A549 (cell line): ENCODE measurements around the gene EBI3.

ENCODE experiments used
- CBX8 ChIP-seq: fragments of 200-600 bp; sonication (generic); IDR thresholded peaks from 2 replicates; pipeline ENCODE4 v1.6.1; 2016
- CTCF ChIP-seq: fragments of >200 bp; sonication (Bioruptor Twin); formaldehyde crosslinking; IDR thresholded peaks from 3 replicates; pipeline ENCODE4 v1.5.1; 2016
- JUN ChIP-seq, 2 experiments: fragments of >200 bp; sonication (Bioruptor Twin); formaldehyde crosslinking; IDR thresholded peaks; 2 replicates in 1 of 2; 3 replicates in 1 of 2; pipeline ENCODE4 v1.6.1; 2016 to 2017
- JUNB ChIP-seq: fragments of >200 bp; sonication (Bioruptor Twin); formaldehyde crosslinking; IDR thresholded peaks from 2 replicates; pipeline ENCODE4 v1.6.1; 2016
- MAFK ChIP-seq: fragments of 450-650 bp; IDR thresholded peaks from 2 replicates; pipeline ENCODE4 v1.6.1; 2014; ENCODE audit not compliant: partially characterized antibody
- NFE2L2 ChIP-seq: fragments of 150-350 bp; conservative IDR thresholded peaks from 2 replicates; pipeline ENCODE4 v1.6.1; 2014; ENCODE audit warnings: low read length
- POLR2A ChIP-seq: IDR thresholded peaks from 2 replicates; pipeline ENCODE4 v1.6.1; 2012; ENCODE audit warnings: mild to moderate bottlenecking, low read length
- RCOR1 ChIP-seq: fragments of 150-350 bp; IDR thresholded peaks from 2 replicates; pipeline ENCODE4 v1.6.1; 2014; ENCODE audit warnings: antibody characterized with exemption, low read length, low read depth
- REST ChIP-seq: fragments of 200-600 bp; sonication (generic); IDR thresholded peaks from 2 replicates; pipeline ENCODE4 v1.6.1; 2016; ENCODE audit warnings: antibody characterized with exemption, mild to moderate bottlenecking, moderate library complexity
- ZSCAN20 ChIP-seq: fragments of 250-450 bp; sonication (Bioruptor Pico); IDR thresholded peaks from 2 replicates; pipeline ENCODE4 v1.8.0; 2022; ENCODE audit warnings: mild to moderate bottlenecking, moderate library complexity

GRCh38 chr19:4268816-4269430 is 39.6 kb downstream of the EBI3 start:
- TF ChIP-seq POLR2A (no peak), RCOR1 (no peak), CTCF (no peak), NFE2L2 (no peak), JUN (IDR thresholded peaks at IDR 0.05) (no peak), CBX8 (no peak), JUNB (no peak), ZSCAN20 (no peak), MAFK (no peak), REST (no peak)
